Liver (tissue), 9 donors: ENCODE measurements around the gene ACOT7. TPM values are rescaled to one million over a fixed set of nuclear protein-coding genes. Genes with fewer than 3 reads are reported as not detected.
A peak's percentile ranks its signal among the peaks of the same experiment; 100 is the strongest.

ENCODE experiments used
- DNase-seq: peaks from one replicate; pipeline ENCODE4 v3.0.0-alpha.2; 2017; ENCODE audit warnings: low spot score
- H3K27ac ChIP-seq, 2 donors: one replicate each; pipeline ENCODE4 v1.7.0; 2013; ENCODE audit warnings: inconsistent platforms in 2 of 2, low read length in 2 of 2, control low read depth in 1 of 2, low read depth in 1 of 2, mild to moderate bottlenecking in 1 of 2
- H3K27me3 ChIP-seq, 4 donors: one replicate each; pipeline versions ENCODE4 v1.6.1 to v1.7.0; 2013; ENCODE audit warnings: low read length in 3 of 4, inconsistent platforms in 1 of 4, mild to moderate bottlenecking in 1 of 4, moderate library complexity in 1 of 4; ENCODE audit not compliant: control insufficient read depth in 4 of 4, insufficient read depth in 4 of 4
- H3K36me3 ChIP-seq, 4 donors: one replicate each; pipeline versions ENCODE4 v1.6.1 to v1.7.0; 2013; ENCODE audit warnings: low read length in 3 of 4, mild to moderate bottlenecking in 3 of 4, low read depth in 1 of 4, moderate library complexity in 1 of 4; ENCODE audit not compliant: control insufficient read depth in 4 of 4, insufficient read depth in 3 of 4
- H3K4me1 ChIP-seq, 4 donors: one replicate each; pipeline versions ENCODE4 v1.6.1 to v1.7.0; 2013; ENCODE audit warnings: low read length in 3 of 4, mild to moderate bottlenecking in 3 of 4, moderate library complexity in 1 of 4; ENCODE audit not compliant: control insufficient read depth in 4 of 4, insufficient read depth in 4 of 4
- H3K4me3 ChIP-seq, 3 donors: one replicate each; pipeline versions ENCODE4 v1.6.1 to v1.7.0; 2013; ENCODE audit warnings: low read length in 3 of 3, control low read depth in 1 of 3, low read depth in 1 of 3, mild to moderate bottlenecking in 1 of 3
- H3K9ac ChIP-seq, 2 donors: one replicate each; pipeline ENCODE4 v1.7.0; 2013; ENCODE audit warnings: low read length in 2 of 2, mild to moderate bottlenecking in 2 of 2, moderate library complexity in 2 of 2, control low read depth in 1 of 2, low read depth in 1 of 2
- H3K9me3 ChIP-seq, 4 donors: one replicate each; pipeline versions ENCODE4 v1.6.1 to v1.7.0; 2013; ENCODE audit warnings: low read length in 3 of 4; ENCODE audit not compliant: control insufficient read depth in 4 of 4
- CTCF ChIP-seq: fragments of 150-350 bp; IDR thresholded peaks from 2 replicates; pipeline ENCODE4 v1.5.1; 2017; ENCODE audit warnings: improper control_type of control experiment, low read depth, low read length; ENCODE audit not compliant: missing input control
- FOXA1 ChIP-seq: IDR thresholded peaks from 2 replicates; pipeline ENCODE4 v1.6.1; 2016; ENCODE audit warnings: antibody characterized with exemption
- FOXA2 ChIP-seq: IDR thresholded peaks from 2 replicates; pipeline ENCODE4 v1.6.1; 2016; ENCODE audit warnings: antibody characterized with exemption
- GABPA ChIP-seq, 2 donors: IDR thresholded peaks in 1 of 2; conservative IDR thresholded peaks in 1 of 2; 2 replicates each; pipeline ENCODE4 v1.6.1; 2016; ENCODE audit warnings: antibody characterized with exemption in 2 of 2, mild to moderate bottlenecking in 1 of 2, moderate library complexity in 1 of 2
- HNF4A ChIP-seq, 2 donors: conservative IDR thresholded peaks; 2 replicates each; pipeline ENCODE4 v1.6.1; 2016; ENCODE audit warnings: antibody characterized with exemption in 2 of 2, mild to moderate bottlenecking in 2 of 2
- HNF4G ChIP-seq: IDR thresholded peaks from 2 replicates; pipeline ENCODE4 v1.6.1; 2016; ENCODE audit warnings: antibody characterized with exemption
- JUND ChIP-seq, 2 donors: IDR thresholded peaks; 2 replicates each; pipeline ENCODE4 v1.6.1; 2016; ENCODE audit warnings: antibody characterized with exemption in 2 of 2
- NR2F2 ChIP-seq: IDR thresholded peaks from 2 replicates; pipeline ENCODE4 v1.6.1; 2016; ENCODE audit warnings: antibody characterized with exemption
- REST ChIP-seq: IDR thresholded peaks from 2 replicates; pipeline ENCODE4 v1.6.1; 2016; ENCODE audit warnings: antibody characterized with exemption, mild to moderate bottlenecking
- WGBS: extraction: QIAGEN DNeasy Blood & Tissue Kit; methylation state at CpG from one replicate; pipeline ENCODE4 v1.1.7; 2013; 5-methylcytosine and 5-hydroxymethylcytosine counted together
- polyA plus RNA-seq, 2 donors: library from polyadenylated mRNA; stranded (reverse) in 1 of 2; unstranded in 1 of 2; fragments of 200-250 nt in 1 of 2; fragments of >200 nt in 1 of 2; fragmentation: Nextera tagmentation in 1 of 2; extraction: Ambion mirVana in 1 of 2; gene quantifications; one replicate each; pipeline versions ENCODE4 v1.2.1 to v1.2.3, GENCODE V29; 2013 to 2015
- total RNA-seq, 2 donors: library from RNA; depleted of rRNA; stranded (reverse); fragments of >200 nt; gene quantifications; one replicate each; pipeline ENCODE4 v1.2.3, GENCODE V29; 2014
- TF ChIP-seq, protein P1 (sequence below): IDR thresholded peaks from 2 replicates; pipeline ENCODE4 v1.6.1; 2016; ENCODE audit warnings: antibody characterized with exemption
- donor health status: healthy.
- donor health status: healthy.
- donor health status: healthy.
- donor health status: healthy.
- donor health status: healthy.

The ACOT7 gene
- total and polyA plus RNA-seq, 4 donors, result 8.7 to 14.4 (median 10.4) TPM

- WGBS, result 40% methylated on average over 9 of the region's 9 CpGs
- Histone ChIP-seq H3K4me3 (no peak overlapping the region), H3K27ac (peak overlapping the region; percentile 88 to 89), H3K9me3 (no peaks in the 10 kb centered on the region), H3K27me3 (no peaks in the 10 kb centered on the region), H3K9ac (peak overlapping the region in 1 of 2 donors; percentile 28), H3K36me3 (no peaks in the 10 kb centered on the region), H3K4me1 (peaks cover 27 to 61% (median 47%) of the 10 kb centered on the region in 4 donors)
- TF ChIP-seq FOXA2, result no peak
- peak; percentile 18 to 27 for TF ChIP-seq HNF4A (conservative IDR thresholded peaks at IDR 0.05)
- DNase-seq, result no peak
Observed at GRCh38 chr1:6360517-6361070, 33.0 kb downstream of the ACOT7 start.

DNA sequence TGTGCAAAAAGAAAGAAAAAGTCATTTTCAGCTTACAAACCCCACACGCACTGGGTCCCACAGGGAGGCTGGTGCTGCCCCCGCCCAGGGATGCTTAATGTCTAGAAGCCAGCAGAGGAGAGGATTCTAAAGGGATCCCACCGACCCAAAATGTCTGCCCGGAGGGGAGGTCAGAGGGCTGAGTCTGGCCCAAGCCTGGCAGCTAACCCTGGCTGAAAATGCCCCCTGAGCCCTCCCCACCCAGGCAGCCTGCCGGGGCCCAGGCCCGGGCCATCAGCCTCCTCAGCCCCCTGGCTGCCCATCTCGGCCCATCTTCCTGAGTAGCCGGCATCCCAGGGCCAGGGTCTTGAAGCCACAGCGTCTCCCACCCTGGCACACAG is 33.5 kb downstream of the ACOT7 start:
- Histone ChIP-seq H3K27ac (peak overlapping the region; percentile 88 to 89), H3K27me3 (no peaks in the 10 kb centered on the region), H3K9ac (peak overlapping the region in 1 of 2 donors; percentile 28), H3K36me3 (no peaks in the 10 kb centered on the region), H3K4me1 (peaks cover 27 to 65% (median 51%) of the 10 kb centered on the region in 4 donors), H3K4me3 (no peak overlapping the region), H3K9me3 (no peaks in the 10 kb centered on the region)
- WGBS, result 50% methylated on average over 9 of the region's 9 CpGs
- no peak for DNase-seq
- TF ChIP-seq HNF4G, result no peak
- TF ChIP-seq GABPA (IDR thresholded peaks at IDR 0.05 in 1 of 2, conservative IDR thresholded peaks at IDR 0.05 in 1 of 2), result no peak
- no peak for TF ChIP-seq JUND (IDR thresholded peaks at IDR 0.05)
- TF ChIP-seq CTCF, result no peak
- TF ChIP-seq FOXA1, result no peak
- TF ChIP-seq NR2F2, result no peak
- no peak for TF ChIP-seq REST
- TF ChIP-seq, protein P1, sequence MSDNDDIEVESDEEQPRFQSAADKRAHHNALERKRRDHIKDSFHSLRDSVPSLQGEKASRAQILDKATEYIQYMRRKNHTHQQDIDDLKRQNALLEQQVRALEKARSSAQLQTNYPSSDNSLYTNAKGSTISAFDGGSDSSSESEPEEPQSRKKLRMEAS, result no peak
